HG02623 (cell line): ENCODE results near the gene IL20RA.
"Not testable (repeated sequence)": the region's sequence is repeated elsewhere in the genome, so short reads cannot be mapped to it uniquely, and the experiment has no call there.

Experiments used
- ATAC-seq: cut with Tn5 transposase; IDR thresholded peaks from one replicate; pipeline ENCODE4 v1.9.1; 2021; ENCODE audit warnings: moderate library complexity; ENCODE audit not compliant: unreplicated experiment

IL20RA gene, protein sequence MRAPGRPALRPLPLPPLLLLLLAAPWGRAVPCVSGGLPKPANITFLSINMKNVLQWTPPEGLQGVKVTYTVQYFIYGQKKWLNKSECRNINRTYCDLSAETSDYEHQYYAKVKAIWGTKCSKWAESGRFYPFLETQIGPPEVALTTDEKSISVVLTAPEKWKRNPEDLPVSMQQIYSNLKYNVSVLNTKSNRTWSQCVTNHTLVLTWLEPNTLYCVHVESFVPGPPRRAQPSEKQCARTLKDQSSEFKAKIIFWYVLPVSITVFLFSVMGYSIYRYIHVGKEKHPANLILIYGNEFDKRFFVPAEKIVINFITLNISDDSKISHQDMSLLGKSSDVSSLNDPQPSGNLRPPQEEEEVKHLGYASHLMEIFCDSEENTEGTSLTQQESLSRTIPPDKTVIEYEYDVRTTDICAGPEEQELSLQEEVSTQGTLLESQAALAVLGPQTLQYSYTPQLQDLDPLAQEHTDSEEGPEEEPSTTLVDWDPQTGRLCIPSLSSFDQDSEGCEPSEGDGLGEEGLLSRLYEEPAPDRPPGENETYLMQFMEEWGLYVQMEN

DNA sequence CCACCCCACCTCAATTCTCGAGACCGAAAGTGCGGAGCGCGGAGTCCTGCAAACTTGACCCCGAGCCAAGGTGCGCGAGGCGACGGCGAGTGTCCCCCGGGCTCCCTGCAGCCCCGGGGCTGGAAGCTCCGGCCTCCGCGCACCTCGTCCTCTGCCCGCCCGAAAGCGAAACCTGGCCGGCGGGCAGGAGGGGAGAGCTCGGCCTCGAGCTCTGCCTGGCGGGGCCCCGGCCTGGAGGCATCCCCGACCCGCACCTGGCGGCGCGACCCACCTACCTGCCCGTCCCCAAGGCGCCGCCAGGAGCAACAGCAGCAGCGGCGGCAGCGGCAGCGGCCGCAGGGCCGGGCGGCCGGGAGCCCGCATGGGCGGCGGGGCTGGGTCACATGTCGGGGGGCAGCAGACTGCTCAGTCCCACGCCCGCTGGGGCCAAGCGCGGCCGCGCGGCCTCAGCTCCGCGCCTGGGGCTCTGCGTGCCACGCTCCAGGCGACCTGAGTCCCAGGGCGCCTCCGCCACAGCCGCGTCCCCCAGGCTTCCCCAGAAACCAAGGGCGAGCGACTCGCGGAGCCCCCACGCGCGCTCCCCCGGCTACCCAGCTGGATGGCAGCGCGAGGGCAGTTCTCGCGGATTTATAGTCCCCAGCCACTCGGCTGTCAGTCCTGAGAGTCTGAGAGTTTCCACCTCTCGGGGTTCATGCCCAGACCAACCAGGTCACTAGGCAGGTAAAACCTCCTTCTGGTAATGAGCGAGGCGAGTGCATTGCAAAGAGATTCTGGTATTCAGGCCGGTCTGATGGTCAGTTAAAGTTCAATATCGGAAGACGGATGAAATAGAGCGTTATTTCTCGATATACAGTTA lies at the start of gene IL20RA:
IL20RA (minus strand) TSS at position 600 of the 856 bp plus-strand sequence; CDS start at position 363, 237 bp downstream.
- no peak for ATAC-seq

DNA sequence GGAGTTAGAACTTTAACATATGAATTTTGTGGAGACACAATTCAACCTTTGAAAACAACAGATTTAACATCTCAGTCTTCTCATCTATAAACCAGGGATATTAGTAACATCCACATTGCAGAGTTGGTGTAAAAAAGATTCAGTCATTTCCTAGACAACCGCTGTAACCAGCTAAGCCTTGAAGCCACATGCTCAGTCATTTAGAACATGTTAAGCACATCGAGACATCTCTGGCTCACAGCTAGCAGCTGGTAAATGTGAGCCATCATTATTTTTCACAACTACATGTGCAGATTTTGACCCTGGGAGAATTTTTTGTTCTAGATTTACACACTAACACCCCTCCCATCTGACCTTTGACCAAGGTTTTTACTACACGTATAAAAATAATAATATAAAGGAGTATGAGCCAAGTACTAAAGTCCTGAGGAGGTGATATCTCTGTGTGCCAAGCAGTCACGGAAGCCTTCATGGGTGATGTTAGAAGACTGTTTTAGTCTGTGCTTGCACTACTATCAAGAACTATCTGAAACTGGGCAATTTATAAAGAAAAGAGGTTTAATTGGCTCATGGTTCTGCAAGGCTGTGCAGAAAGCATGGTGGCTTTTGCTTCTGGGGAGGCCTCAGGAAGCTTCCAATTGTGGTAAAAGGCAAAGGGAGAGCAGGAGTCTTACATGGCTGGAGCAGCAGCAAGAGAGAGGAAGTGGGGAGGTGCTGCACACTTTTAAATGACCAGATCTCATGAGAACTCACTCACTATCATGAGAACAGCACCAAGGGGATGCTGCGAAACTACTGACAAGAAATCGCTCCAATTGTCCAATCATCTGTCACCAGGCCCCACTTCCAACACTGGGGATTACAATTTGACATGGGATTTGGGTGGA lies 48.7 kb upstream of the IL20RA start:
- ATAC-seq, result no peak

DNA sequence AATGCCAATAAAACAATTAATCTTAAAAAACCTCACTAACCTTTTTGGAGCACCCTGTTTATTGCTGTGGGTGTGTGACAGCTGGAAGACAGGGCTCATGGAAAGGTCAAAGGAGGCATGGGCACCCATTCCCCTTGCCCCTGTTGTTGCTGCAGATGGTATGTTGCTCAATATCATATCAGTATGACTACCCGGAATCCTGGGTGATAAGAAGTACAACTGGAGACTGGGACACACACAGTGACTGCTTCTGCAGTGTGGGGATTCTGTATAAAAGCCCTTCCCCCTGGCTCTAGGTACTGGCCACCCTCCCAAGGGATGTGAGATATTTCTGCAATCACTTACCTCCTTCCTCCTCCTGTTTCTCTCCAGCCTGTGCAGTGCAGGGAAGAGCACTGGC lies 47.3 kb upstream of the IL20RA start:
- no peak for ATAC-seq

DNA sequence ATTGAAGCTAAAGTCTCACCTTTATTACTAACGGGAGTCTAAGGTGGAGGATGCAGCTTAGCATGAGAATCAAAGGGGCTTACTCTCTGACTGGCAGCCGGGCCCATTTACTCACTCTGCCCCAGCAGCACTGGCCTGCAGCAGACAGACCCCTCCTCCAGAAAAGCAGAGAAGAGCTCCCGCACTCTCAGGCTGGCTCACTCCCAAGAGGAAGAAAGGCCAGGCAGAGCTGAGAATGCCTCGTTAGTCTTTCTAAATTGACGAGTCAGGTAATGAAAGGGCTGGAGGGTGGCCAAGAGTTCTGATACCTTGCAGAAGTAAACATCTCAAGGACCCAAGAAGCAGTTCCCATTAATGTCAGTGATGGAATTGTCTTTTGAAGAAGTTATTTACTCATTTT lies 44.5 kb upstream of the IL20RA start:
- no peak for ATAC-seq

DNA sequence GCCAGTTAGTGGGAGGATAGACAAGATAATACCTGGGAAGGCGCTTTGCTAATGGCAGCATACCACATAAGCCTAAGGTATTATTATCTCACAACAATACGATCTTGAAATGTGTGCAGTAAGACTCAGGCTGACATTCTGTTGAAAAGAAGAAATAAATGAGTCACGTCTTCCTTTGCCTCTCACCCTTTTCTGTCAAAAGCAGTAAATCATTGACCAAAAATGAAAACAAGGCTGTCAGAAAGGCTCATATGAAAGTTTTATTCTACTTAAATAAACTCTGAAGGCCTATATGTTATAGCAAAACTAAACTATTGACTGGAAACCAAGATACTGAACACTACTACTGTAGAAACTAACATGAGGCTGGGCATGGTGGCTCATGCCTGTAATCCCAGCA lies 43.1 kb upstream of the IL20RA start:
- ATAC-seq, result no peak

DNA sequence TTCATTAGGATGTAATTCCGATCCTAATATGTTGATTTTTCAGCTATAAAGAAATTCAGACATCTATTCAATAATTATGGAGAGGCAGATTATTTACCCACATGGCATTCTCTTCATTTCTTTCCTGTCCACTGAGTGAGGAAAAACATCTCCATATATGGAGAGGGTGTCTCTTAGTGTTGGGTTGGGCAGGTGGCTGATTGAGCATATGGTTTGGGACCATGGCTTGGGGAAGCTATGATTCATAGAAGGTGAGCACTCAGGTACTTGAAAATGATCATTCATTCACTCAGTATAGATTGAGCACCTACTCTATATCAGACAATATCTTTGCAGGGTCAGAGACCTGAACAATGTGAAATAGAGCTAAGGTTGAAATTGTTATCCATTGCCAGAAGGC lies 41.3 kb upstream of the IL20RA start:
- no peak for ATAC-seq

DNA sequence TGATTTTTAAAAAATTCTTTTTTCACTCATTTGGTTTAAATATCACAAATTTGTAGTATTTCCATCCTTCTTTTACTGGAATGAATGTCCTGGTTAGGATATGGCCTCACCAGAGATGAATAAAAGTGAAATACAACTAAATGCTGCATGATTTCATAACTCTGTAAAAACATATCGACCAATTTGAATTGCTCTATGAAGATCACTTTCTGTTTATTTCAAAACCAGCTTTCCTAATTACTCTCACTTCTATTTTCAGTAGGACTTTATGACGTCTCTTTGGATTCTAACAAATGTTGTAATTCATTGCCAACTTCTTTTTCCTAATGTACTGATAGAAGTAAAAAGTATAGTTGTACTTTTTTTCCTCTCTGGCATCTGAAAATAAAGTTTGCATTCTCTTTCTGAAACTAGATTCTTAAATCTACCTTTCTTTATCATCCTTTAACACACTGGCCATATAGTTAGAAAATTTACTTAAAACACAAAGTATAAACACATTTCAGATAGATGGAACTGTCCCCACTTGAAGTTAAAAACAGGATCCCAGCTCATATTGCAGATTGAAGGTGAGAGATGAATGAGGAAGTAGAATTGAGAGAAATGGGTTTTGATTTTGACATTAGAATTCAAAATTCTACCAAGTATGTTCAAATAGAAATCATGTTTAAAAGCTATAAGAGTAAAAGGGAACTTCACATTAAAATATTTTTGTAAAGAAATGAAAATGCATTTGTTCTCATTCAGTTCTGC lies 40.3 kb upstream of the IL20RA start:
- no peak for ATAC-seq

DNA sequence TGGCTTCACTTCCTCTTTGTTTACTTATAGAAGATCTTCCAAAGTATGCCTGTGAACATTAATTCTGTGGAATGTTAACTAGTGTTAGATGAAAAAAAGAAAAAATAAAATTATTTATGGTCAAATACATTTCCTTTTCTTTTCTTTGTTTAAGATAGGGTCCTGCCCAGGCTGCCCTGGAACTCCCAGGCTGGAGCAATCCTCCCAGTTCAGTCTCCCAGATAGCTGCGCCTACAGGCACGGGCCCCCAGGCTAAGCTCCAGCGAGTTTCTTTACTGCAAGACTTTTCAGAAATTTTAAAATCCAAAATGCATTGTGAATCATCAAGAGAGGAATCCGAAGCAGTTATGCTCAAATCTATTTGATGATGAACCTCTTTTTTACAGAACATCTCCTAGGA lies 39.3 kb upstream of the IL20RA start:
- ATAC-seq, result no peak

DNA sequence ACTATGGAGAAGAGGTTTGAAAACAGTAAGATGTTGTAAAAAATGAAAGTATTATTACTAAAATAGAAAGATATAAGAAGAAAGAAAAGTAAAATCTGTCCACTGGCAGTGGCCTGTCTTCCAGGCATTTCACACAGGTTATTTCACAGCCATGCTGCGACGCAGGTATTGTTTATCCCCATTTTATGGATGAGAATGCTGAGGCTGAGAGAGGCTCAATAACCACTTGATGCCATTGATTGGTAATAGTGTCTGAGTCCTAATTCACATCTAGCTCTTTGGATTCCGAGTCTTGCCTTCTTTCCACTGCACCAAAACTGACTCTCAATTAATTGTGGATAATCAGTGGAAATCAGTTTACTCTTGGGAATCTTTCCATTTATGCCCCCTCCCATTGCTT lies 37.2 kb upstream of the IL20RA start:
- no peak for ATAC-seq

DNA sequence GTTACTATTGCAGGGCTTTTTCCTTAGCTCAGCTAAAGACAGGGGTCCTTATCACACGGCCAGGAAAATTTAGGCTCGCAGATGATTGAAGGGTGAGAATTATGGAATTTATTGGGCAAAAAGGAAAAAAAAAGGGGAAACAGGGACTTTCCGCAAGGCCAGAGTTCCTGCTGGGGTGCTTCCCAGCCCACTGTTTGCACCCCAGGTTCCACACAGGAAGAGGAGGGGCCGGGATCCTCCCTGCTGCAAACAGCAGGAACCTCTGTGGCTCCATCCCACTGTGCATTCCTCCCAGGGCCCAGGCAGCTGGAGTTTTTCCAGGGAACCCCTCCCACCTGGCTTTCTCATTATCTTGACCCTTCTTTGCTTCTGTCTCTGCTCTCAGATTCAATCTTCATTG lies 35.9 kb upstream of the IL20RA start:
- ATAC-seq, result no peak

DNA sequence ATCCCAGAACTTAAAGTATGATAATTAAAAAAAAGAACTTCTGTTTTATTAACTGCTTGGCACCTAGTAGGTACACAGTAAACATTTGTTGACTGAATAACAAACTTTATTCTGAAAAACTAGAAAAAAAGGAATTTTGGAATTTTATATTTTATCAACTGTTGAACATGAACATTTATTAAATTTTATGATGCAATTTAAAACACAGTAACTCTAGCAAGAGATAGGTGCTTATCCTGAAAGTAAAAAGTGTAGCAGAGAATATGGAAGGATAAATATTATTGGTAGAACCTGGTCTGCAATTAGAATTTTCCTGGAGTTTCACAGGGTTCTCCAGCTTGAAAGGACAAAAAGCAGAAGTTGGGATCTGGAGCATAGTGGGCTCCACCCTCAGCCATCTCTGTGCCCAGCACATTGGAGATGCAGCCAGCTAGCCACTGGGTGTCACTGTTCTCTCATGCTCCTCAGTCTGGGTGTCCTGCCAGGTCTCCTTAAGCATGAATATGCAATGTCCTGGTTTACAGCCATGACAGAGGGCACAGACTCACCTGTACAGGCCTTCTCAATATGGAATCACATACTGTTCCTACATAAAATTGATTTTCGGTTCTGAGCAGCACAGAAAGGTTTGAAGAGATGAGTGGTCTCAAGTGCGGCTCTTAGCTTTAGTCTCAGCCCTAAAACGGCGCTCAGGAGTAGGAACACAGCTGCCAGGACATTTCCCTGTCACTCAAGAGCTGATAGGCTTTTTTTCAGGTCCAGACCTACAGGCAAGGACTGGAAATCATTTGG lies 31.7 kb upstream of the IL20RA start:
- ATAC-seq, result peak; percentile 99

DNA sequence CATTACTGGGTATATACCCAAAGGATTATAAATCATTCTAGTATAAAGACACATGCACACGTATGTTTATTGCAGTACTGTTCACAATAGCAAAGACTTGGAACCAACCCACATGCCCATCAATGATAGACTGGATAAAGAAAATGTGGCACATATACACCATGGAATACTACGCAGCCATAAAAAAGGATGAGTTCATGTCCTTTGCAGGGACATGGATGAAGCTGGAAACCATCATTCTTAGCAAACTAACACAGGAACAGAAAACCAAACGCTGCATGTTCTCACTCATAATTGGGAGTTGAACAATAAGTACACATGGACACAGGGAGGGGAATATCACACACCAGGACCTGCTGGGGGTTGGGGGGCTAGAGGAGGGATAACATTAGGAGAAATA lies 31.0 kb upstream of the IL20RA start:
- ATAC-seq, result not testable (repeated sequence)

DNA sequence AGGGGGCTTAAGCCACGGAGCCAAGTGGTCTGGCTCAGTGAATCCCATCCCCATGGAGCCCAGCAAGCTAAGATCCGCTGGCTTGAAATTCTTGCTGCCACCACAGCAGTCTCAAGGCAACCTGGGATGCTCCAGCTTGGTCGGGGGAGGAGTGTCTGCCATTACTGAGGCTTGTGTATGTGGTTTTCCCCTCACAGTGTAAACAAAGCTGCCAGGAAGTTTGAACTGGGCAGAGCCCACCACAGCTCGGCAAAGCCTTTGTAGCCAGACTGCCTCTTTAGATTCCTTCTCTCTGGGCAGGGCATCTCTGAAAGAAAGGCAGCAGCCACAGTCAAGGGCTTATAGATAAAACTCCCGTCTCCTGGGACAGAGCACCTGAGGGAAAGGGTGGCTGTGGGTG lies 25.5 kb upstream of the IL20RA start:
- no peak for ATAC-seq

DNA sequence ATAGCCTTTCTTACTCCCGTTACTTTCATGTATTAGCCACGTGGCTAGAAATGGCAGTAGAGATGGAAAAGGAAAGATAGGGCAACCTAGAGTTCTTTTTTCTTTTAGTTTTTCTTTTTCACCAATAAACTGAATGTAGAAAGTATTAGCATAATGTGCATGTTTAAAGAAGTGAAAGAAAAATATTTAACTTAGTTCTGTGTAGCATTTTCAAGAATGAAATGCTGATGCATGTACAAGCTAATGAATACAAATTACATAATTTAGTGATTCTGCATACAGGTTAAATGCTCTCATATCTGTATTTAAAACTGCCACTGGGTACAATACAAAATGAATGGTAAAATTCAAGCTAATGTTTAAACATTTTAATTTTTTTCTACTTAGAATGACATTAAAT lies 22.6 kb upstream of the IL20RA start:
- ATAC-seq, result no peak

DNA sequence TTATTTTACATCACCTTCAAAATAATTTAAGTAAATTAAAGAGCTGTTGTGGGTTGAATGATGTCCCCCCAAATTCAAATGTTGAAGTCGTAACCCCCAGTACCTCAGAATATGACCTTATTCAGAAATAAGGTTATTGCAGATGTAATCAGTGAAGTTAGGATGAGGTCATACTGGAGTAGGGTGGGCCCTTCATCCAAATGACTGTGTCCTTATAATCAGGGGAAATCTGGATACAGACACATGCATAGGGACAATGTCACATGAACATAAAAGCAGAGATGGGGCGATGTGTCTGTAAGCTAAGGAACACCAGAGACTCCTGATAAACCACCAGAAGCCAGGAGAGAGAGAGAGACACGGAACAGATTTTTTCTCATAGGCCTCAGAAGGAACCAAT lies 13.3 kb upstream of the IL20RA start:
- no peak for ATAC-seq

DNA sequence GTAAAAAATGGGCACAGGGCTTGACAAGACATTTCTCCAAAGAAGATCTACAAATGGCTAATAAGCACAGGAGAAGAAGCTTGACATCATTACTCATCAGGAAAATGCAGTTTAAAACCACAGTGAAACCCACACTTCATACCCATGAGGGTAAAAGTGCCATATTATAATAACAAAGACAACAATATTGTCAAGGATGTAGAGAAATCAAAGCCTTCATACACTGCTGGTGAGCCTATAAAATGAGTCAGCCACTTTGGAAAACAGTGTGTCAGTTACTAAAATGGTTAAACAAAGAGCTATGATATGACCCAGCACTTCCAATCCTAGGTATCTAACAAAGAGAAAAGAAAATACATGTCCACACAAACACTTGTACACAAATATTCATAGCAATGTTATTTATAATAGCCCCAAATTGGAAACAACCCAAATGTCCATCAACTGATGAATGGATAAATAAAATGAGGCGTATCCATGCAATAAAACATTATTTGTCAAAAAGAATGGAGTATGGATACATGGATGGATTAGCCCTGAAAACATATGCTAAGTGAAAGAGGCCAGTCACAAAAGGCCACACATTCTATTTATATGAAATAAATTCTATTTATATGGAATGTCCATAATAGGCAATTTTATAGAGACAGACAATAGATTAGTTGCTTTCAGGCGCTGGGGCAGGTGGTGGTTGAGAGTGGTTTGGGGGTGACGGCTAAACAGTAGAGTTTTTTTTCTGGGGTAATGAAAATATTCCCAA lies 11.5 kb upstream of the IL20RA start:
- no peak for ATAC-seq

DNA sequence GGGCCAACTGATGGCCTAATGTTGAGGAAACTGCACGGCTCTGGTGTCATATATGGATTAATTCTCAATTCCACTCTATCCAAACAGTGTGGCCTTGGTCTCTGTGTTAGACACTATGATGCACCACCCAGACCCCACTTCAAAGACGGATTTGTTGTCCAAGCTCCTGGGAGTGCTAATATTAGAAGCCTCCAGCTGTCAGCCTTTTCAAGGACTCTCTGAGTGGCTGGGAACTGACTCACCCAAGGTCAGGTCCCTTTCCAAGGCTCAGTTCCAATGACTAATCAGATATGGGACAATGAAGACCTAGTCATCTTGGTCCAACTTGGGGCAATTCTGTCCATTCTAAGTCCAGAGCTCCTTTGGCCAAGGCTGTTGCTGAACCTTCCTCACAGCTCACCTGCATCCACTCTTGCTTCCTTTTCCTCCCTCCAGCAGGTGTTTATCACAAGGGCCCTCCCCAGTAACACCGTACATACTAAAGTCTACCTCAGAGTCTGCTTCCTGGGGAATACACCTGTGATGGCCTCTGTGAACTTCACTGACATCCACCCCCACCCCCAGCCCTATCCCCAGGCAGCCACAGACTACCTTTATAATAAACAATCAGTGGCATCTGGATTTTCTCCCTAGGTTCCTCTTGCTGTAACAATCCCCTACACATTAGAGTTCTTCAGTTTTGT lies 7.2 kb upstream of the IL20RA start:
- ATAC-seq, result no peak

DNA sequence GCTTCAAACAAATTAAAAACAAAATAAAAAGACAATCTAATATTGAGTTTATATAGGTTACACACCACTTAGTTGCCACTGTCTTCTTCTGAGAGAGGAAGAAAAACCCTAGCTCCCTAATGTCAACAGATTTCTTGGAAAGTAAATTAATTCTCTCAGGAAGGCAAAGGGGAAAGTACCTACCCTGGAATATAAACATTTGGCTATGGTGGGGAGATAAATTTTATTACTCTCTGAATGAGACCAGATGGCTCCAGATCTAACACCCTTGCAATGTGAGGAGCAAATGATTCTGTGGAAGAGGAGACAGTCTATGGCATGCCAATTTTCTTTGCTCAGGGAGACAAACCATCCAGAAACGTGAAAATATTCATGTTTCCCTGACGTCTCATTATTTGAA lies 4.3 kb upstream of the IL20RA start:
- no peak for ATAC-seq
